ENCODE results near the gene RIMS4.

Gene RIMS4

GRCh38 chr20:44761423-44761822, 48.9 kb downstream of the RIMS4 start:
- DNase-seq, result no peak

GRCh38 chr20:44759595-44759994, 50.8 kb downstream of the RIMS4 start:
- DNase-seq, result no peak

- no peak for DNase-seq
Observed at GRCh38 chr20:44758247-44759101, 51.9 kb downstream of the RIMS4 start.

GRCh38 chr20:44756956-44757355, 53.4 kb downstream of the RIMS4 start:
- no peak for DNase-seq

- no peak for DNase-seq
Observed at GRCh38 chr20:44756011-44756688, 54.2 kb downstream of the RIMS4 start.

GRCh38 chr20:44754554-44754953, 55.8 kb downstream of the RIMS4 start:
- no peak for DNase-seq

- no peak for DNase-seq
Observed at GRCh38 chr20:44752099-44752931, 58.0 kb downstream of the RIMS4 start.

- DNase-seq, result no peak
Observed at GRCh38 chr20:44750081-44750805, 60.1 kb downstream of the RIMS4 start.

GRCh38 chr20:44748005-44748370, 62.4 kb downstream of the RIMS4 start:
- DNase-seq, result peak; percentile 48

- DNase-seq, result peak; percentile 93
Observed at GRCh38 chr20:44747166-44748004, 63.0 kb downstream of the RIMS4 start.

GRCh38 chr20:44746367-44747165, 63.8 kb downstream of the RIMS4 start:
- DNase-seq, result no peak

- peak; percentile 57 for DNase-seq
Observed at GRCh38 chr20:44745598-44746366, 64.6 kb downstream of the RIMS4 start, which contains the start of gene KCNK15. KCNK15 (plus strand) TSS chr20:44745865; CDS start chr20:44745911, 46 bp downstream.

GRCh38 chr20:44745122-44745597, 65.2 kb downstream of the RIMS4 start:
- DNase-seq, result no peak

- no peak for DNase-seq
Observed at GRCh38 chr20:44743916-44744655, 66.3 kb downstream of the RIMS4 start.

GRCh38 chr20:44743080-44743701, 67.2 kb downstream of the RIMS4 start:
- no peak for DNase-seq

- DNase-seq, result no peak
Observed at GRCh38 chr20:44742304-44743079, 67.9 kb downstream of the RIMS4 start.

- DNase-seq, result no peak
Observed at GRCh38 chr20:44739942-44740341, 70.4 kb downstream of the RIMS4 start.

Data from eye (tissue), 1 donor.